WTC11 (cell line): Measurements from ENCODE around the gene CTDSPL. TPM values are rescaled to one million over a fixed set of nuclear protein-coding genes. Genes with fewer than 3 reads are reported as not detected.

Source experiments
- ATAC-seq: fragments of 200-7000 bp; cut with Tn5 transposase; 2 replicates; pipeline ENCODE4 v1.10.0; 2021; ENCODE audit warnings: mild to moderate bottlenecking, moderate library complexity
- CTCF ChIA-PET: fragments of 300-600 bp; sonication (Branson Sonifier 250); formaldehyde crosslinking; loops from one replicate; lab custom pipeline; 2021; ENCODE audit warnings: antibody characterized with exemption; lab: Charles Lee
- POLR2A ChIA-PET: fragments of 350-600 bp; sonication (Branson Sonifier 250); formaldehyde crosslinking; loops from one replicate; lab custom pipeline; 2021; ENCODE audit warnings: antibody characterized with exemption; lab: Charles Lee
- DNase-seq: peaks from one replicate; pipeline ENCODE4 v3.0.0; 2021; ENCODE audit warnings: low spot score
- H3K27ac Mint-ChIP-seq: 2 replicates; pipeline ENCODE4 v1.8.0; 2021; ENCODE audit warnings: mixed read lengths
- H3K27me3 Mint-ChIP-seq: 2 replicates; pipeline ENCODE4 v1.8.0; 2021; ENCODE audit warnings: low read depth, mild to moderate bottlenecking, moderate library complexity, mixed read lengths
- H3K36me3 Mint-ChIP-seq: 2 replicates; pipeline ENCODE4 v1.8.0; 2021; ENCODE audit warnings: mixed read lengths
- H3K4me1 Mint-ChIP-seq: 2 replicates; pipeline ENCODE4 v1.8.0; 2022; ENCODE audit warnings: mixed read lengths
- H3K4me3 Mint-ChIP-seq: 2 replicates; pipeline ENCODE4 v1.8.0; 2021; ENCODE audit warnings: mild to moderate bottlenecking, moderate library complexity, mixed read lengths
- H3K9me3 Mint-ChIP-seq: 2 replicates; pipeline ENCODE4 v1.8.0; 2021; ENCODE audit warnings: mixed read lengths
- CBFB ChIP-seq: sonication (generic); formaldehyde crosslinking; IDR thresholded peaks from 2 replicates; pipeline ENCODE4 v1.8.1; 2022; ENCODE audit warnings: mild to moderate bottlenecking, low read depth, missing genetic modification reagents
- FOXJ3 ChIP-seq: sonication (generic); formaldehyde crosslinking; IDR thresholded peaks from 2 replicates; pipeline ENCODE4 v1.9.0; 2021; ENCODE audit warnings: missing genetic modification reagents, mild to moderate bottlenecking, borderline replicate concordance
- MYBL2 ChIP-seq: sonication (generic); formaldehyde crosslinking; IDR thresholded peaks from 2 replicates; pipeline ENCODE4 v1.8.1; 2023; ENCODE audit warnings: mild to moderate bottlenecking, moderate library complexity, missing genetic modification reagents
- NFATC4 ChIP-seq: fragments of 250-450 bp; sonication (Bioruptor Pico); IDR thresholded peaks from 2 replicates; pipeline ENCODE4 v1.9.0; 2021; ENCODE audit warnings: mild to moderate bottlenecking
- NR3C1 ChIP-seq: sonication (generic); formaldehyde crosslinking; conservative IDR thresholded peaks from 2 replicates; pipeline ENCODE4 v1.8.1; 2023; ENCODE audit warnings: low read depth, mild to moderate bottlenecking, missing genetic modification reagents
- SOX15 ChIP-seq: fragments of 250-450 bp; sonication (Bioruptor Pico); IDR thresholded peaks from 2 replicates; pipeline ENCODE4 v1.9.0; 2021; ENCODE audit warnings: mild to moderate bottlenecking
- ZNF317 ChIP-seq: sonication (generic); formaldehyde crosslinking; IDR thresholded peaks from 2 replicates; pipeline ENCODE4 v1.8.1; 2023; ENCODE audit warnings: low read depth, mild to moderate bottlenecking, moderate library complexity, missing genetic modification reagents, borderline replicate concordance
- ZNF396 ChIP-seq: fragments of 250-450 bp; sonication (Bioruptor Pico); IDR thresholded peaks from 2 replicates; pipeline ENCODE4 v1.8.0; 2021; ENCODE audit warnings: mild to moderate bottlenecking, moderate library complexity, borderline replicate concordance
- ZNF416 ChIP-seq: fragments of 250-450 bp; sonication (Bioruptor Pico); IDR thresholded peaks from 2 replicates; pipeline ENCODE4 v1.9.0; 2021; ENCODE audit warnings: mild to moderate bottlenecking, inconsistent platforms
- total RNA-seq: library from RNA; stranded (reverse); gene quantifications from 3 replicates; pipeline ENCODE4 v1.2.3, GENCODE V29; 2021
- TF ChIP-seq, protein P1 (sequence below): sonication (generic); formaldehyde crosslinking; IDR thresholded peaks from 2 replicates; pipeline ENCODE4 v1.8.0; 2023; ENCODE audit warnings: mild to moderate bottlenecking, missing genetic modification reagents
- TF ChIP-seq, protein P2 (sequence below): fragments of 250-450 bp; sonication (Bioruptor Pico); conservative IDR thresholded peaks from 2 replicates; pipeline ENCODE4 v1.9.0; 2021; ENCODE audit warnings: mild to moderate bottlenecking
- TF ChIP-seq, protein P3 (sequence below): sonication (generic); formaldehyde crosslinking; conservative IDR thresholded peaks from 2 replicates; pipeline ENCODE4 v1.8.1; 2023; ENCODE audit warnings: mild to moderate bottlenecking, low read depth, missing genetic modification reagents, moderate library complexity
- TF ChIP-seq, protein P4 (sequence below): fragments of 250-450 bp; sonication (Bioruptor Pico); IDR thresholded peaks from 2 replicates; pipeline ENCODE4 v1.8.0; 2021; ENCODE audit warnings: mild to moderate bottlenecking
- TF ChIP-seq, protein P5 (sequence below): sonication (generic); formaldehyde crosslinking; IDR thresholded peaks from 2 replicates; pipeline ENCODE4 v1.8.0; 2022; ENCODE audit warnings: mild to moderate bottlenecking, missing genetic modification reagents
- TF ChIP-seq, protein P6 (sequence below): sonication (generic); formaldehyde crosslinking; IDR thresholded peaks from 2 replicates; pipeline ENCODE4 v1.8.1; 2023; ENCODE audit warnings: mild to moderate bottlenecking, missing genetic modification reagents
- TF ChIP-seq, protein P7 (sequence below): fragments of 250-450 bp; sonication (Bioruptor Pico); IDR thresholded peaks from 2 replicates; pipeline ENCODE4 v1.9.0; 2021; ENCODE audit warnings: moderate library complexity, mild to moderate bottlenecking, inconsistent platforms, borderline replicate concordance
- TF ChIP-seq, protein P8 (sequence below): sonication (generic); formaldehyde crosslinking; IDR thresholded peaks from 2 replicates; pipeline ENCODE4 v1.8.1; 2023; ENCODE audit warnings: mild to moderate bottlenecking, missing genetic modification reagents, moderate library complexity

CTDSPL gene
- total RNA-seq, 1 experiment from 2014 or later, result 41.2 TPM

DNA sequence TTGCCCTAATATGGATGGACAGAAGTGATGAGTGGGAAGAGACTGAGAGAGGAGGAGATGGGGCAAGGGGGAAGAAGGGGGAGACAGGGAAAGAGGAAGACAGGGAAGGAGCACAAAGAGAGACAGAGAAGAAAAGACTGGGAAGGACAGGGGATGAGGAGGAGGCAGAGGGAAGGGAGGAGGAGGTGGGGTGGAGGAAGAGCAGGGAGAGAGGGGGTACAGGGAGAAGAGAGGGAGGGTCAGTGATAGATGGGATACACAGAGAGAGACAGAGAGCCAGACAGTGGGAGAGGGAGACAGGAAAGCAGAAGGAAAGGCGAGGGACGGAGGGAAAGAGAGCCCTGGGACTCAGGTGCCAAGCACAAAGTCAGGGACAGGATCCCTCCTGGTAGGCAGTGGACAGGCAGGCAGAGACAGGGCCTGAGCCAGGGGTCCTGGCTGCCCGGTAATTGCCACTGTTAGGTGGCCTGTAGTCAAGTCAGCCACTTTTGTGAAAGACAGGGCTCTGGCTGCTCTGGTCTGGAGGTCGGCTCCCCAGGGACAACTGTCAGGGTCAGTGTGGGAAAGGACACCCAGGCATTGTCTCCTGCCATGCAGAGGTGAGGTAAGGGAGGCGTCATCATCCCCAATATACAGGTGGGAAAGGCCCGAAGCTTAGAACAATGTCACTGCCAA, 138.7 kb downstream of the CTDSPL start:
- Mint-ChIP-seq H3K36me3 (peaks cover 5% of the 10 kb centered on the region; the same call in 1 of the 2 replicates), H3K4me1 (peaks cover 13% of the 10 kb centered on the region), H3K27ac (no peak overlapping the region), H3K27me3 (peaks cover 15% of the 10 kb centered on the region), H3K9me3 (no peaks in the 10 kb centered on the region), H3K4me3 (no peak overlapping the region)
- ChIA-PET POLR2A (no interaction called here), CTCF (interaction anchor here (1.6 to 2.4 kb wide), 4 partner anchors 15 to 145 kb away, joined by 6 to 25 read pairs (median 10); no protein-coding TSS in a partner anchor)
- peak; percentile 1 for DNase-seq
- TF ChIP-seq, protein P1, sequence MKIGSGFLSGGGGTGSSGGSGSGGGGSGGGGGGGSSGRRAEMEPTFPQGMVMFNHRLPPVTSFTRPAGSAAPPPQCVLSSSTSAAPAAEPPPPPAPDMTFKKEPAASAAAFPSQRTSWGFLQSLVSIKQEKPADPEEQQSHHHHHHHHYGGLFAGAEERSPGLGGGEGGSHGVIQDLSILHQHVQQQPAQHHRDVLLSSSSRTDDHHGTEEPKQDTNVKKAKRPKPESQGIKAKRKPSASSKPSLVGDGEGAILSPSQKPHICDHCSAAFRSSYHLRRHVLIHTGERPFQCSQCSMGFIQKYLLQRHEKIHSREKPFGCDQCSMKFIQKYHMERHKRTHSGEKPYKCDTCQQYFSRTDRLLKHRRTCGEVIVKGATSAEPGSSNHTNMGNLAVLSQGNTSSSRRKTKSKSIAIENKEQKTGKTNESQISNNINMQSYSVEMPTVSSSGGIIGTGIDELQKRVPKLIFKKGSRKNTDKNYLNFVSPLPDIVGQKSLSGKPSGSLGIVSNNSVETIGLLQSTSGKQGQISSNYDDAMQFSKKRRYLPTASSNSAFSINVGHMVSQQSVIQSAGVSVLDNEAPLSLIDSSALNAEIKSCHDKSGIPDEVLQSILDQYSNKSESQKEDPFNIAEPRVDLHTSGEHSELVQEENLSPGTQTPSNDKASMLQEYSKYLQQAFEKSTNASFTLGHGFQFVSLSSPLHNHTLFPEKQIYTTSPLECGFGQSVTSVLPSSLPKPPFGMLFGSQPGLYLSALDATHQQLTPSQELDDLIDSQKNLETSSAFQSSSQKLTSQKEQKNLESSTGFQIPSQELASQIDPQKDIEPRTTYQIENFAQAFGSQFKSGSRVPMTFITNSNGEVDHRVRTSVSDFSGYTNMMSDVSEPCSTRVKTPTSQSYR, result no peak
- TF ChIP-seq ZNF317 (CRISPR knock-in tag) (no peak), NR3C1 (CRISPR knock-in tag) (no peak), FOXJ3 (CRISPR knock-in tag) (no peak), ZNF416 (CRISPR knock-in tag) (no peak), MYBL2 (CRISPR knock-in tag) (no peak), SOX15 (CRISPR knock-in tag) (no peak), ZNF396 (CRISPR knock-in tag) (no peak), NFATC4 (CRISPR knock-in tag) (no peak), CBFB (CRISPR knock-in tag) (no peak)
- TF ChIP-seq, protein P2, sequence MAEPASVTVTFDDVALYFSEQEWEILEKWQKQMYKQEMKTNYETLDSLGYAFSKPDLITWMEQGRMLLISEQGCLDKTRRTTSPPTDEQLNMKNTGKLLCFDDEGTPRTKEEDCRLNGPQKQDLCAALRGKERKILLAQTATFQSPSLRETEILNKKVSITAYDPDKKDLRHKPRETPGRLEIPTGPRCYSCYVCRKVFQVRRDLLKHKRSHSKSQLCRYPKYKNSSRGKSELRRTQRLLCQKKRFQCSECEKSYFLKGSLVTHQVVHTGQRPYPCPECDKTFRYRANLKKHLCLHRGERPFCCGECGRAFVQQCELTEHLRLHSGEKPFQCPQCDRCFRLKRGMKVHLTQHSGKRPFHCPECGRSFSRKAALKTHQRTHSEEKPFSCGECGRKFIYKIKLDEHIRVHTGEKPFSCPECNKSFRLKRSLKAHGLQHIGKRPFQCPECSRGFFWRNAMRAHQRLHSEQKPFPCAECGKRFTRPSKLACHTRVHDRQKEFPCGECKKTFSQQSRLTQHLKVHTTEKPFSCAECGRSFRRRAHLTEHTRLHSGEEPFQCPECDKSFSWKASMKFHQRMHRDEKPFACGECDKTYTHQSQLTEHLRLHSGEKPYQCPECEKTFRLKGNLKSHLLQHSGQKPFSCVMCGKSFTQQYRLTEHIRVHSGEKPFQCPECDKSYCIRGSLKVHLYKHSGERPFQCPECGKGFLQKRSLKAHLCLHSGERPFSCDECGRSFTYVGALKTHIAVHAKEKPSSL (CRISPR knock-in tag), result no peak
- TF ChIP-seq, protein P3, sequence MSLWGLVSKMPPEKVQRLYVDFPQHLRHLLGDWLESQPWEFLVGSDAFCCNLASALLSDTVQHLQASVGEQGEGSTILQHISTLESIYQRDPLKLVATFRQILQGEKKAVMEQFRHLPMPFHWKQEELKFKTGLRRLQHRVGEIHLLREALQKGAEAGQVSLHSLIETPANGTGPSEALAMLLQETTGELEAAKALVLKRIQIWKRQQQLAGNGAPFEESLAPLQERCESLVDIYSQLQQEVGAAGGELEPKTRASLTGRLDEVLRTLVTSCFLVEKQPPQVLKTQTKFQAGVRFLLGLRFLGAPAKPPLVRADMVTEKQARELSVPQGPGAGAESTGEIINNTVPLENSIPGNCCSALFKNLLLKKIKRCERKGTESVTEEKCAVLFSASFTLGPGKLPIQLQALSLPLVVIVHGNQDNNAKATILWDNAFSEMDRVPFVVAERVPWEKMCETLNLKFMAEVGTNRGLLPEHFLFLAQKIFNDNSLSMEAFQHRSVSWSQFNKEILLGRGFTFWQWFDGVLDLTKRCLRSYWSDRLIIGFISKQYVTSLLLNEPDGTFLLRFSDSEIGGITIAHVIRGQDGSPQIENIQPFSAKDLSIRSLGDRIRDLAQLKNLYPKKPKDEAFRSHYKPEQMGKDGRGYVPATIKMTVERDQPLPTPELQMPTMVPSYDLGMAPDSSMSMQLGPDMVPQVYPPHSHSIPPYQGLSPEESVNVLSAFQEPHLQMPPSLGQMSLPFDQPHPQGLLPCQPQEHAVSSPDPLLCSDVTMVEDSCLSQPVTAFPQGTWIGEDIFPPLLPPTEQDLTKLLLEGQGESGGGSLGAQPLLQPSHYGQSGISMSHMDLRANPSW (CRISPR knock-in tag), result no peak
- TF ChIP-seq, protein P4, sequence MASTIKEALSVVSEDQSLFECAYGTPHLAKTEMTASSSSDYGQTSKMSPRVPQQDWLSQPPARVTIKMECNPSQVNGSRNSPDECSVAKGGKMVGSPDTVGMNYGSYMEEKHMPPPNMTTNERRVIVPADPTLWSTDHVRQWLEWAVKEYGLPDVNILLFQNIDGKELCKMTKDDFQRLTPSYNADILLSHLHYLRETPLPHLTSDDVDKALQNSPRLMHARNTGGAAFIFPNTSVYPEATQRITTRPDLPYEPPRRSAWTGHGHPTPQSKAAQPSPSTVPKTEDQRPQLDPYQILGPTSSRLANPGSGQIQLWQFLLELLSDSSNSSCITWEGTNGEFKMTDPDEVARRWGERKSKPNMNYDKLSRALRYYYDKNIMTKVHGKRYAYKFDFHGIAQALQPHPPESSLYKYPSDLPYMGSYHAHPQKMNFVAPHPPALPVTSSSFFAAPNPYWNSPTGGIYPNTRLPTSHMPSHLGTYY (CRISPR knock-in tag), result no peak
- TF ChIP-seq, protein P5, sequence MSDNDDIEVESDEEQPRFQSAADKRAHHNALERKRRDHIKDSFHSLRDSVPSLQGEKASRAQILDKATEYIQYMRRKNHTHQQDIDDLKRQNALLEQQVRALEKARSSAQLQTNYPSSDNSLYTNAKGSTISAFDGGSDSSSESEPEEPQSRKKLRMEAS, result no peak
- TF ChIP-seq, protein P6, sequence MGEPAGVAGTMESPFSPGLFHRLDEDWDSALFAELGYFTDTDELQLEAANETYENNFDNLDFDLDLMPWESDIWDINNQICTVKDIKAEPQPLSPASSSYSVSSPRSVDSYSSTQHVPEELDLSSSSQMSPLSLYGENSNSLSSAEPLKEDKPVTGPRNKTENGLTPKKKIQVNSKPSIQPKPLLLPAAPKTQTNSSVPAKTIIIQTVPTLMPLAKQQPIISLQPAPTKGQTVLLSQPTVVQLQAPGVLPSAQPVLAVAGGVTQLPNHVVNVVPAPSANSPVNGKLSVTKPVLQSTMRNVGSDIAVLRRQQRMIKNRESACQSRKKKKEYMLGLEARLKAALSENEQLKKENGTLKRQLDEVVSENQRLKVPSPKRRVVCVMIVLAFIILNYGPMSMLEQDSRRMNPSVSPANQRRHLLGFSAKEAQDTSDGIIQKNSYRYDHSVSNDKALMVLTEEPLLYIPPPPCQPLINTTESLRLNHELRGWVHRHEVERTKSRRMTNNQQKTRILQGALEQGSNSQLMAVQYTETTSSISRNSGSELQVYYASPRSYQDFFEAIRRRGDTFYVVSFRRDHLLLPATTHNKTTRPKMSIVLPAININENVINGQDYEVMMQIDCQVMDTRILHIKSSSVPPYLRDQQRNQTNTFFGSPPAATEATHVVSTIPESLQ (CRISPR knock-in tag), result no peak
- TF ChIP-seq, protein P7, sequence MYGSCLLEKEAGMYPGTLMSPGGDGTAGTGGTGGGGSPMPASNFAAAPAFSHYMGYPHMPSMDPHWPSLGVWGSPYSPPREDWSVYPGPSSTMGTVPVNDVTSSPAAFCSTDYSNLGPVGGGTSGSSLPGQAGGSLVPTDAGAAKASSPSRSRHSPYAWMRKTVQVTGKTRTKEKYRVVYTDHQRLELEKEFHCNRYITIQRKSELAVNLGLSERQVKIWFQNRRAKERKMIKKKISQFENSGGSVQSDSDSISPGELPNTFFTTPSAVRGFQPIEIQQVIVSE (CRISPR knock-in tag), result no peak
- TF ChIP-seq, protein P8, sequence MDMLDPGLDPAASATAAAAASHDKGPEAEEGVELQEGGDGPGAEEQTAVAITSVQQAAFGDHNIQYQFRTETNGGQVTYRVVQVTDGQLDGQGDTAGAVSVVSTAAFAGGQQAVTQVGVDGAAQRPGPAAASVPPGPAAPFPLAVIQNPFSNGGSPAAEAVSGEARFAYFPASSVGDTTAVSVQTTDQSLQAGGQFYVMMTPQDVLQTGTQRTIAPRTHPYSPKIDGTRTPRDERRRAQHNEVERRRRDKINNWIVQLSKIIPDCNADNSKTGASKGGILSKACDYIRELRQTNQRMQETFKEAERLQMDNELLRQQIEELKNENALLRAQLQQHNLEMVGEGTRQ, result no peak
- no peak for ATAC-seq
